Liver (tissue), 9 donors: ENCODE results near the gene CREBBP. TPM values are rescaled to one million over a fixed set of nuclear protein-coding genes. Genes with fewer than 3 reads are reported as not detected.
"Not testable (repeated sequence)": the region's sequence is repeated elsewhere in the genome, so short reads cannot be mapped to it uniquely, and the experiment has no call there.

Experiments
- DNase-seq: peaks from one replicate; pipeline ENCODE4 v3.0.0-alpha.2; 2017; ENCODE audit warnings: low spot score
- H3K27ac ChIP-seq, 2 donors: one replicate each; pipeline ENCODE4 v1.7.0; 2013; ENCODE audit warnings: inconsistent platforms in 2 of 2, low read length in 2 of 2, control low read depth in 1 of 2, low read depth in 1 of 2, mild to moderate bottlenecking in 1 of 2
- H3K27me3 ChIP-seq, 4 donors: one replicate each; pipeline versions ENCODE4 v1.6.1 to v1.7.0; 2013; ENCODE audit warnings: low read length in 3 of 4, inconsistent platforms in 1 of 4, mild to moderate bottlenecking in 1 of 4, moderate library complexity in 1 of 4; ENCODE audit not compliant: control insufficient read depth in 4 of 4, insufficient read depth in 4 of 4
- H3K36me3 ChIP-seq, 4 donors: one replicate each; pipeline versions ENCODE4 v1.6.1 to v1.7.0; 2013; ENCODE audit warnings: low read length in 3 of 4, mild to moderate bottlenecking in 3 of 4, low read depth in 1 of 4, moderate library complexity in 1 of 4; ENCODE audit not compliant: control insufficient read depth in 4 of 4, insufficient read depth in 3 of 4
- H3K4me1 ChIP-seq, 4 donors: one replicate each; pipeline versions ENCODE4 v1.6.1 to v1.7.0; 2013; ENCODE audit warnings: low read length in 3 of 4, mild to moderate bottlenecking in 3 of 4, moderate library complexity in 1 of 4; ENCODE audit not compliant: control insufficient read depth in 4 of 4, insufficient read depth in 4 of 4
- H3K4me3 ChIP-seq, 3 donors: one replicate each; pipeline versions ENCODE4 v1.6.1 to v1.7.0; 2013; ENCODE audit warnings: low read length in 3 of 3, control low read depth in 1 of 3, low read depth in 1 of 3, mild to moderate bottlenecking in 1 of 3
- H3K9ac ChIP-seq, 2 donors: one replicate each; pipeline ENCODE4 v1.7.0; 2013; ENCODE audit warnings: low read length in 2 of 2, mild to moderate bottlenecking in 2 of 2, moderate library complexity in 2 of 2, control low read depth in 1 of 2, low read depth in 1 of 2
- H3K9me3 ChIP-seq, 4 donors: one replicate each; pipeline versions ENCODE4 v1.6.1 to v1.7.0; 2013; ENCODE audit warnings: low read length in 3 of 4; ENCODE audit not compliant: control insufficient read depth in 4 of 4
- EGR1 ChIP-seq, 2 donors: IDR thresholded peaks; 2 replicates each; pipeline ENCODE4 v1.6.1; 2016 to 2018; ENCODE audit warnings: antibody characterized with exemption in 2 of 2, low read depth in 2 of 2
- FOXA1 ChIP-seq: IDR thresholded peaks from 2 replicates; pipeline ENCODE4 v1.6.1; 2016; ENCODE audit warnings: antibody characterized with exemption
- FOXA2 ChIP-seq: IDR thresholded peaks from 2 replicates; pipeline ENCODE4 v1.6.1; 2016; ENCODE audit warnings: antibody characterized with exemption
- HNF4A ChIP-seq, 2 donors: conservative IDR thresholded peaks; 2 replicates each; pipeline ENCODE4 v1.6.1; 2016; ENCODE audit warnings: antibody characterized with exemption in 2 of 2, mild to moderate bottlenecking in 2 of 2
- HNF4G ChIP-seq: IDR thresholded peaks from 2 replicates; pipeline ENCODE4 v1.6.1; 2016; ENCODE audit warnings: antibody characterized with exemption
- JUND ChIP-seq, 2 donors: IDR thresholded peaks; 2 replicates each; pipeline ENCODE4 v1.6.1; 2016; ENCODE audit warnings: antibody characterized with exemption in 2 of 2
- NR2F2 ChIP-seq: IDR thresholded peaks from 2 replicates; pipeline ENCODE4 v1.6.1; 2016; ENCODE audit warnings: antibody characterized with exemption
- RAD21 ChIP-seq, 2 donors: IDR thresholded peaks; 2 replicates each; pipeline ENCODE4 v1.6.1; 2016; ENCODE audit warnings: antibody characterized with exemption in 2 of 2, mild to moderate bottlenecking in 2 of 2
- RXRA ChIP-seq, 2 donors: IDR thresholded peaks; 2 replicates each; pipeline ENCODE4 v1.6.1; 2017 to 2018; ENCODE audit warnings: antibody characterized with exemption in 2 of 2, mild to moderate bottlenecking in 1 of 2
- SP1 ChIP-seq: IDR thresholded peaks from 2 replicates; pipeline ENCODE4 v1.6.1; 2018; ENCODE audit warnings: antibody characterized with exemption, mild to moderate bottlenecking
- TAF1 ChIP-seq: conservative IDR thresholded peaks from 2 replicates; pipeline ENCODE4 v1.6.1; 2016; ENCODE audit warnings: antibody characterized with exemption, mild to moderate bottlenecking
- WGBS: extraction: QIAGEN DNeasy Blood & Tissue Kit; methylation state at CpG from one replicate; pipeline ENCODE4 v1.1.7; 2013; 5-methylcytosine and 5-hydroxymethylcytosine counted together
- polyA plus RNA-seq, 2 donors: library from polyadenylated mRNA; stranded (reverse) in 1 of 2; unstranded in 1 of 2; fragments of 200-250 nt in 1 of 2; fragments of >200 nt in 1 of 2; fragmentation: Nextera tagmentation in 1 of 2; extraction: Ambion mirVana in 1 of 2; gene quantifications; one replicate each; pipeline versions ENCODE4 v1.2.1 to v1.2.3, GENCODE V29; 2013 to 2015
- total RNA-seq, 2 donors: library from RNA; depleted of rRNA; stranded (reverse); fragments of >200 nt; gene quantifications; one replicate each; pipeline ENCODE4 v1.2.3, GENCODE V29; 2014
- TF ChIP-seq, protein P1 (sequence below): IDR thresholded peaks from 2 replicates; pipeline ENCODE4 v1.6.1; 2016; ENCODE audit warnings: antibody characterized with exemption
- TF ChIP-seq, protein P2 (sequence below): IDR thresholded peaks from 2 replicates; pipeline ENCODE4 v1.6.1; 2016; ENCODE audit warnings: antibody characterized with exemption, mild to moderate bottlenecking
- TF ChIP-seq, protein P3 (sequence below): IDR thresholded peaks from 2 replicates; pipeline ENCODE4 v1.6.1; 2016; ENCODE audit warnings: antibody characterized with exemption
- donor health status: healthy.
- donor health status: healthy.
- donor health status: healthy.
- donor health status: healthy.
- donor health status: healthy.

Gene CREBBP
- total and polyA plus RNA-seq, 4 donors, result 7.0 to 25.8 (median 19.5) TPM

DNA sequence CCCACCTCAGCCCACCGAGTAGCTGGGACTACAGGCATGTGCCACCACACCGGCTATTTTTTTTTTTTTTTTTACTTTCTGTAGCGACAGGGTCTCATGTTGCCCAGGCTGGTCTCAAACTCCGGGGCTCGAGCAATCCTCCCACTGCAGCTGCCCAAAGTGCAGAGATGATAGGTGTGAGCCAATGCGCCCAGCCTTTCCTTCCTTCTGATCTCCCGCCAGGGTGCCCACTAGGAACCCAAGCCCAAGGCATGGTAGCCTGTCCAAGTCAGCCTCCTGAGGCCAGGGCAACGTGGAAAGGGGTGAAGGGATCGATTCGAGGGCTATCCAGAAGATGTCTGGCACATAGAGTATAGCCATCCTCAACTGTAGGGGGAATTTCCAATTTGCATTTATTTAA lies 9.6 kb upstream of the CREBBP start:
- H3K4me1 ChIP-seq, result peaks cover 0 to 2% (median 0%) of the 10 kb centered on the region in 4 donors
- no peak overlapping the region for H3K9ac ChIP-seq
- H3K27me3 ChIP-seq, result no peaks in the 10 kb centered on the region
- no peak overlapping the region for H3K27ac ChIP-seq
- 93% methylated on average over 10 of the region's 10 CpGs for WGBS
- no peaks in the 10 kb centered on the region for H3K36me3 ChIP-seq
- DNase-seq, result no peak
- no peaks in the 10 kb centered on the region for H3K9me3 ChIP-seq
- TF ChIP-seq HNF4A (conservative IDR thresholded peaks at IDR 0.05) (no peak), RAD21 (IDR thresholded peaks at IDR 0.05) (no peak), SP1 (no peak)
- TF ChIP-seq, protein P1, sequence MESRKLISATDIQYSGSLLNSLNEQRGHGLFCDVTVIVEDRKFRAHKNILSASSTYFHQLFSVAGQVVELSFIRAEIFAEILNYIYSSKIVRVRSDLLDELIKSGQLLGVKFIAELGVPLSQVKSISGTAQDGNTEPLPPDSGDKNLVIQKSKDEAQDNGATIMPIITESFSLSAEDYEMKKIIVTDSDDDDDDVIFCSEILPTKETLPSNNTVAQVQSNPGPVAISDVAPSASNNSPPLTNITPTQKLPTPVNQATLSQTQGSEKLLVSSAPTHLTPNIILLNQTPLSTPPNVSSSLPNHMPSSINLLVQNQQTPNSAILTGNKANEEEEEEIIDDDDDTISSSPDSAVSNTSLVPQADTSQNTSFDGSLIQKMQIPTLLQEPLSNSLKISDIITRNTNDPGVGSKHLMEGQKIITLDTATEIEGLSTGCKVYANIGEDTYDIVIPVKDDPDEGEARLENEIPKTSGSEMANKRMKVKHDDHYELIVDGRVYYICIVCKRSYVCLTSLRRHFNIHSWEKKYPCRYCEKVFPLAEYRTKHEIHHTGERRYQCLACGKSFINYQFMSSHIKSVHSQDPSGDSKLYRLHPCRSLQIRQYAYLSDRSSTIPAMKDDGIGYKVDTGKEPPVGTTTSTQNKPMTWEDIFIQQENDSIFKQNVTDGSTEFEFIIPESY, result no peak
- no peak overlapping the region for H3K4me3 ChIP-seq

DNA sequence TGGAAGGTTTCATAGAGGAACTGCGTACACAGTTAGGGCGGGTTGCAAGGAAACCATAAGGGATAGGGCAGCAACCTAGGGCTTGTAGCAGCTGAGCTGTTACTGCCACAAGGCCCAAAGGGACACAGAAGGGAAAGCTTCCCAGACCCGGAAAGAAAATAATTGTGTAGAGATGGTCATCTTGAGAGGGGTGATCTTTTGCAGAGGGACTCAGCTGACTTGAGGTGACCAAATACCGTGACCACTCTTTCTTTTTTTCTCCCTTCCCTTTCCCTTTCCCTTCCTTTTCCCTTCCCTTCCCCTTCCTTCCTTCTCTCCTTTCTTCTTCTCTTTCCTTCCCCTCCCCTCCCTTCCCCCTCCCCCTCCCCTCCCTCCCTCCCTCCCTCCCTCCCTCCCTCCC lies 8.5 kb upstream of the CREBBP start:
- Histone ChIP-seq H3K9me3 (no peaks in the 10 kb centered on the region), H3K9ac (no peak overlapping the region), H3K27me3 (no peaks in the 10 kb centered on the region), H3K4me1 (peaks cover 0 to 9% (median 5%) of the 10 kb centered on the region in 4 donors), H3K27ac (no peak overlapping the region), H3K4me3 (no peak overlapping the region), H3K36me3 (no peaks in the 10 kb centered on the region)
- WGBS, result 89% methylated on average over 4 of the region's 4 CpGs
- no peak for DNase-seq
- TF ChIP-seq FOXA1 (no peak), TAF1 (no peak), JUND (IDR thresholded peaks at IDR 0.05) (no peak), RAD21 (IDR thresholded peaks at IDR 0.05) (no peak), NR2F2 (no peak), EGR1 (IDR thresholded peaks at IDR 0.05; ENCODE audit: low read depth in 2 of 2) (no peak), RXRA (IDR thresholded peaks at IDR 0.05) (no peak), FOXA2 (no peak), HNF4G (no peak), HNF4A (conservative IDR thresholded peaks at IDR 0.05) (no peak)
- TF ChIP-seq, protein P2, sequence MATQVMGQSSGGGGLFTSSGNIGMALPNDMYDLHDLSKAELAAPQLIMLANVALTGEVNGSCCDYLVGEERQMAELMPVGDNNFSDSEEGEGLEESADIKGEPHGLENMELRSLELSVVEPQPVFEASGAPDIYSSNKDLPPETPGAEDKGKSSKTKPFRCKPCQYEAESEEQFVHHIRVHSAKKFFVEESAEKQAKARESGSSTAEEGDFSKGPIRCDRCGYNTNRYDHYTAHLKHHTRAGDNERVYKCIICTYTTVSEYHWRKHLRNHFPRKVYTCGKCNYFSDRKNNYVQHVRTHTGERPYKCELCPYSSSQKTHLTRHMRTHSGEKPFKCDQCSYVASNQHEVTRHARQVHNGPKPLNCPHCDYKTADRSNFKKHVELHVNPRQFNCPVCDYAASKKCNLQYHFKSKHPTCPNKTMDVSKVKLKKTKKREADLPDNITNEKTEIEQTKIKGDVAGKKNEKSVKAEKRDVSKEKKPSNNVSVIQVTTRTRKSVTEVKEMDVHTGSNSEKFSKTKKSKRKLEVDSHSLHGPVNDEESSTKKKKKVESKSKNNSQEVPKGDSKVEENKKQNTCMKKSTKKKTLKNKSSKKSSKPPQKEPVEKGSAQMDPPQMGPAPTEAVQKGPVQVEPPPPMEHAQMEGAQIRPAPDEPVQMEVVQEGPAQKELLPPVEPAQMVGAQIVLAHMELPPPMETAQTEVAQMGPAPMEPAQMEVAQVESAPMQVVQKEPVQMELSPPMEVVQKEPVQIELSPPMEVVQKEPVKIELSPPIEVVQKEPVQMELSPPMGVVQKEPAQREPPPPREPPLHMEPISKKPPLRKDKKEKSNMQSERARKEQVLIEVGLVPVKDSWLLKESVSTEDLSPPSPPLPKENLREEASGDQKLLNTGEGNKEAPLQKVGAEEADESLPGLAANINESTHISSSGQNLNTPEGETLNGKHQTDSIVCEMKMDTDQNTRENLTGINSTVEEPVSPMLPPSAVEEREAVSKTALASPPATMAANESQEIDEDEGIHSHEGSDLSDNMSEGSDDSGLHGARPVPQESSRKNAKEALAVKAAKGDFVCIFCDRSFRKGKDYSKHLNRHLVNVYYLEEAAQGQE, result no peak
- TF ChIP-seq, protein P3, sequence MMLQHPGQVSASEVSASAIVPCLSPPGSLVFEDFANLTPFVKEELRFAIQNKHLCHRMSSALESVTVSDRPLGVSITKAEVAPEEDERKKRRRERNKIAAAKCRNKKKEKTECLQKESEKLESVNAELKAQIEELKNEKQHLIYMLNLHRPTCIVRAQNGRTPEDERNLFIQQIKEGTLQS, result no peak

DNA sequence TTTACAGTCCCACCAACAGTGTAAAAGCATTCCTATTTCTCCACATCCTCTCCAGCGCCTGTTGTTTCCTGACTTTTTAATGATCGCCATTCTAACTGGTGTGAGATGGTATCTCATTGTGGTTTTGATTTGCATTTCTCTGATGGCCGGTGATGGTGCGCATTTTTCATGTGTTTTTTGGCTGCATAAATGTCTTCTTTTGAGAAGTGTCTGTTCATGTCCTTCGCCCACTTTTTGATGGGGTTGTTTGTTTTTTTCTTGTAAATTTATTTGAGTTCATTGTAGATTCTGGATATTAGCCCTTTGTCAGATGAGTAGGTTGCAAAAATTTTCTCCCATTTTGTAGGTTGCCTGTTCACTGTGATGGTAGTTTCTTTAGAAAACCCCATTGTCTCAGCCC lies 5.5 kb upstream of the CREBBP start:
- not testable (repeated sequence) for DNase-seq, H3K36me3 ChIP-seq, H3K27me3 ChIP-seq, H3K4me3 ChIP-seq, H3K27ac ChIP-seq, H3K9ac ChIP-seq, H3K9me3 ChIP-seq
- WGBS, result 91% methylated on average over 5 of the region's 5 CpGs
- H3K4me1 ChIP-seq, result peaks cover 3 to 14% (median 8%) of the 10 kb centered on the region in 4 donors
